Mammary epithelial cell (primary cell): ENCODE data around the gene POLR3E.

Experiments used
- CTCF ChIP-seq, 2 donors: IDR thresholded peaks in 1 of 2; conservative IDR thresholded peaks in 1 of 2; 2 replicates each; pipeline ENCODE4 v1.5.1; 2011 to 2012; ENCODE audit warnings: inconsistent platforms in 2 of 2, low read length in 2 of 2, mild to moderate bottlenecking in 2 of 2, control low read depth in 1 of 2, low read depth in 1 of 2; ENCODE audit not compliant: insufficient read depth in 1 of 2; ENCODE audit errors: extremely low read depth in 1 of 2
- EZH2 ChIP-seq: IDR thresholded peaks from 2 replicates; pipeline ENCODE4 v1.6.1; 2012; ENCODE audit warnings: low read length, inconsistent platforms, borderline replicate concordance

- TF ChIP-seq CTCF (conservative IDR thresholded peaks at IDR 0.05 in 1 of 2, IDR thresholded peaks at IDR 0.05 in 1 of 2; ENCODE audit: extremely low read depth in 1 of 2, insufficient read depth in 1 of 2, low read depth in 1 of 2, low read length in 2 of 2), result no peak
- no peak for TF ChIP-seq EZH2
Observed at GRCh38 chr16:22347100-22347820, 50.1 kb downstream of the POLR3E start.
